HEK293 (cell line): ENCODE data around the gene PANX2.

Experiments
- ELK4 ChIP-seq: IDR thresholded peaks from 2 replicates; pipeline ENCODE4 v1.6.1; 2011; ENCODE audit warnings: mild to moderate bottlenecking, low read depth, low read length, borderline replicate concordance
- RBAK ChIP-seq: fragments of 450-650 bp; formaldehyde crosslinking; IDR thresholded peaks from 2 replicates; pipeline ENCODE4 v1.5.1; 2016; ENCODE audit warnings: missing biosample characterization, missing genetic modification characterization
- SP2 ChIP-seq: fragments of 450-650 bp; formaldehyde crosslinking; IDR thresholded peaks from 2 replicates; pipeline ENCODE4 v1.5.1; 2016; ENCODE audit warnings: missing biosample characterization, missing genetic modification characterization
- ZEB2 ChIP-seq: fragments of 450-650 bp; formaldehyde crosslinking; IDR thresholded peaks from 2 replicates; pipeline ENCODE4 v1.5.1; 2016; ENCODE audit warnings: missing biosample characterization, missing genetic modification characterization
- ZIC2 ChIP-seq: fragments of 450-650 bp; formaldehyde crosslinking; IDR thresholded peaks from 2 replicates; pipeline ENCODE4 v1.5.1; 2016; ENCODE audit warnings: missing biosample characterization, missing genetic modification characterization
- ZNF16 ChIP-seq: fragments of 450-650 bp; formaldehyde crosslinking; IDR thresholded peaks from 2 replicates; pipeline ENCODE4 v1.5.1; 2016; ENCODE audit warnings: low read depth, missing biosample characterization, missing genetic modification characterization
- ZNF274 ChIP-seq, 2 experiments: fragments of 200-500 bp in 1 of 2; fragments of 450-650 bp in 1 of 2; sonication (Bioruptor generic) in 1 of 2; formaldehyde crosslinking in 1 of 2; IDR thresholded peaks; 2 replicates each; pipeline versions ENCODE4 v1.5.1 to v1.6.1; 2014 to 2016; ENCODE audit warnings: borderline replicate concordance in 1 of 2, inconsistent platforms in 1 of 2, low read length in 1 of 2, missing biosample characterization in 1 of 2, missing genetic modification characterization in 1 of 2
- ZNF600 ChIP-seq: fragments of 450-650 bp; formaldehyde crosslinking; IDR thresholded peaks from 2 replicates; pipeline ENCODE4 v1.5.1; 2016; ENCODE audit warnings: missing biosample characterization, missing genetic modification characterization
- TF ChIP-seq, protein P1 (sequence below): fragments of 450-650 bp; formaldehyde crosslinking; IDR thresholded peaks from 2 replicates; pipeline ENCODE4 v1.5.1; 2016; ENCODE audit warnings: missing biosample characterization, missing genetic modification characterization
- TF ChIP-seq, protein P2 (sequence below): fragments of 450-650 bp; formaldehyde crosslinking; IDR thresholded peaks from 2 replicates; pipeline ENCODE4 v1.5.1; 2016; ENCODE audit warnings: missing biosample characterization, missing genetic modification characterization, borderline replicate concordance

DNA sequence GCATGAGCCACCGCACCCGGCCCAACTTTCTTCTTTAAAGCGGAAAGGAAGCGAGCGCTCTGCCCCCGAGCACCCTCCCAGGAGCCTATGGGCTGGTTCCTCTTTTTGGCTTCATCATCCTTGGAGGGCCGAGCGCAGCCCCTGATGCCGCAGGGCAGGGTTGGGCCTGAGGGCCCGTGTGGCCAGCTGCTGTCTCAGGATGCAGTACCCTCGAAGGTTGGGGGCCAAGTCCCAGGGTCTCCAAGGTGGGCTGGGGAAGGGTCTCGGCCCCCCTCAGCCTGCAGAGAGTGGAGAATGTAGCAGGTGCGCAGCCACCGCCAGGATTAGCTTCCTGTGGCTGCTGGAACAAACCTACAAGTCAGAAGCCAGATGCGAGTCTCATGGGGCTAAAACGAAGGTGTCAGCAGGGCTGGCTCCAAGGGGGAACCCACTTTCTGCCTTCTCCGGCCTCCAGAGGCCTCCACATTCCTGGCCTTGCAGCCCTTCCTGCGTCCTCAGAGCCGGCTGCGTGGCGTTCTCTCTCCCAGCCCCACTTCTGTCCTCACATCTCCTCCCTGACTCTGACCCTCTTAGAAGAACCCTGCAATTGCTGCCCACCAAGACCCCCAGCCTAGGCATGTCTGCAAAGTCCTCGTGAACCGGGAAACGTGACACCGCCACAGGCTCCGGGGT lies 2.9 kb downstream of the PANX2 start:
- TF ChIP-seq, protein P1, sequence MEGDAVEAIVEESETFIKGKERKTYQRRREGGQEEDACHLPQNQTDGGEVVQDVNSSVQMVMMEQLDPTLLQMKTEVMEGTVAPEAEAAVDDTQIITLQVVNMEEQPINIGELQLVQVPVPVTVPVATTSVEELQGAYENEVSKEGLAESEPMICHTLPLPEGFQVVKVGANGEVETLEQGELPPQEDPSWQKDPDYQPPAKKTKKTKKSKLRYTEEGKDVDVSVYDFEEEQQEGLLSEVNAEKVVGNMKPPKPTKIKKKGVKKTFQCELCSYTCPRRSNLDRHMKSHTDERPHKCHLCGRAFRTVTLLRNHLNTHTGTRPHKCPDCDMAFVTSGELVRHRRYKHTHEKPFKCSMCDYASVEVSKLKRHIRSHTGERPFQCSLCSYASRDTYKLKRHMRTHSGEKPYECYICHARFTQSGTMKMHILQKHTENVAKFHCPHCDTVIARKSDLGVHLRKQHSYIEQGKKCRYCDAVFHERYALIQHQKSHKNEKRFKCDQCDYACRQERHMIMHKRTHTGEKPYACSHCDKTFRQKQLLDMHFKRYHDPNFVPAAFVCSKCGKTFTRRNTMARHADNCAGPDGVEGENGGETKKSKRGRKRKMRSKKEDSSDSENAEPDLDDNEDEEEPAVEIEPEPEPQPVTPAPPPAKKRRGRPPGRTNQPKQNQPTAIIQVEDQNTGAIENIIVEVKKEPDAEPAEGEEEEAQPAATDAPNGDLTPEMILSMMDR (tag by site-specific recombination), result no peak
- TF ChIP-seq RBAK (tag by site-specific recombination) (no peak), ZEB2 (no peak), ZNF16 (no peak), ZNF600 (tag by site-specific recombination) (no peak), SP2 (tag by site-specific recombination) (no peak), ZIC2 (tag by site-specific recombination) (no peak), ELK4 (no peak), ZNF274 (IDR thresholded peaks at IDR 0.05; ENCODE audit: low read length) (no peak), ZNF274 (tag by site-specific recombination; IDR thresholded peaks at IDR 0.05; ENCODE audit: borderline replicate concordance) (no peak)
- TF ChIP-seq, protein P2, sequence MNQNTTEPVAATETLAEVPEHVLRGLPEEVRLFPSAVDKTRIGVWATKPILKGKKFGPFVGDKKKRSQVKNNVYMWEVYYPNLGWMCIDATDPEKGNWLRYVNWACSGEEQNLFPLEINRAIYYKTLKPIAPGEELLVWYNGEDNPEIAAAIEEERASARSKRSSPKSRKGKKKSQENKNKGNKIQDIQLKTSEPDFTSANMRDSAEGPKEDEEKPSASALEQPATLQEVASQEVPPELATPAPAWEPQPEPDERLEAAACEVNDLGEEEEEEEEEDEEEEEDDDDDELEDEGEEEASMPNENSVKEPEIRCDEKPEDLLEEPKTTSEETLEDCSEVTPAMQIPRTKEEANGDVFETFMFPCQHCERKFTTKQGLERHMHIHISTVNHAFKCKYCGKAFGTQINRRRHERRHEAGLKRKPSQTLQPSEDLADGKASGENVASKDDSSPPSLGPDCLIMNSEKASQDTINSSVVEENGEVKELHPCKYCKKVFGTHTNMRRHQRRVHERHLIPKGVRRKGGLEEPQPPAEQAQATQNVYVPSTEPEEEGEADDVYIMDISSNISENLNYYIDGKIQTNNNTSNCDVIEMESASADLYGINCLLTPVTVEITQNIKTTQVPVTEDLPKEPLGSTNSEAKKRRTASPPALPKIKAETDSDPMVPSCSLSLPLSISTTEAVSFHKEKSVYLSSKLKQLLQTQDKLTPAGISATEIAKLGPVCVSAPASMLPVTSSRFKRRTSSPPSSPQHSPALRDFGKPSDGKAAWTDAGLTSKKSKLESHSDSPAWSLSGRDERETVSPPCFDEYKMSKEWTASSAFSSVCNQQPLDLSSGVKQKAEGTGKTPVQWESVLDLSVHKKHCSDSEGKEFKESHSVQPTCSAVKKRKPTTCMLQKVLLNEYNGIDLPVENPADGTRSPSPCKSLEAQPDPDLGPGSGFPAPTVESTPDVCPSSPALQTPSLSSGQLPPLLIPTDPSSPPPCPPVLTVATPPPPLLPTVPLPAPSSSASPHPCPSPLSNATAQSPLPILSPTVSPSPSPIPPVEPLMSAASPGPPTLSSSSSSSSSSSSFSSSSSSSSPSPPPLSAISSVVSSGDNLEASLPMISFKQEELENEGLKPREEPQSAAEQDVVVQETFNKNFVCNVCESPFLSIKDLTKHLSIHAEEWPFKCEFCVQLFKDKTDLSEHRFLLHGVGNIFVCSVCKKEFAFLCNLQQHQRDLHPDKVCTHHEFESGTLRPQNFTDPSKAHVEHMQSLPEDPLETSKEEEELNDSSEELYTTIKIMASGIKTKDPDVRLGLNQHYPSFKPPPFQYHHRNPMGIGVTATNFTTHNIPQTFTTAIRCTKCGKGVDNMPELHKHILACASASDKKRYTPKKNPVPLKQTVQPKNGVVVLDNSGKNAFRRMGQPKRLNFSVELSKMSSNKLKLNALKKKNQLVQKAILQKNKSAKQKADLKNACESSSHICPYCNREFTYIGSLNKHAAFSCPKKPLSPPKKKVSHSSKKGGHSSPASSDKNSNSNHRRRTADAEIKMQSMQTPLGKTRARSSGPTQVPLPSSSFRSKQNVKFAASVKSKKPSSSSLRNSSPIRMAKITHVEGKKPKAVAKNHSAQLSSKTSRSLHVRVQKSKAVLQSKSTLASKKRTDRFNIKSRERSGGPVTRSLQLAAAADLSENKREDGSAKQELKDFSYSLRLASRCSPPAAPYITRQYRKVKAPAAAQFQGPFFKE (tag by site-specific recombination), result no peak
